NCI-H1417 (cell line): ENCODE measurements around the gene SPINK2.

Experiments
- DNase-seq, 3 experiments: peaks; one replicate each; lab custom pipeline; 2025; lab: John Stamatoyannopoulos, UW

The SPINK2 gene, protein sequence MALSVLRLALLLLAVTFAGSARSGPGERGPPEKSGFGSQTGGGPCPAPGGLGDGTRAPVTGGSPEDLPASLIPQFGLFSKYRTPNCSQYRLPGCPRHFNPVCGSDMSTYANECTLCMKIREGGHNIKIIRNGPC

DNA sequence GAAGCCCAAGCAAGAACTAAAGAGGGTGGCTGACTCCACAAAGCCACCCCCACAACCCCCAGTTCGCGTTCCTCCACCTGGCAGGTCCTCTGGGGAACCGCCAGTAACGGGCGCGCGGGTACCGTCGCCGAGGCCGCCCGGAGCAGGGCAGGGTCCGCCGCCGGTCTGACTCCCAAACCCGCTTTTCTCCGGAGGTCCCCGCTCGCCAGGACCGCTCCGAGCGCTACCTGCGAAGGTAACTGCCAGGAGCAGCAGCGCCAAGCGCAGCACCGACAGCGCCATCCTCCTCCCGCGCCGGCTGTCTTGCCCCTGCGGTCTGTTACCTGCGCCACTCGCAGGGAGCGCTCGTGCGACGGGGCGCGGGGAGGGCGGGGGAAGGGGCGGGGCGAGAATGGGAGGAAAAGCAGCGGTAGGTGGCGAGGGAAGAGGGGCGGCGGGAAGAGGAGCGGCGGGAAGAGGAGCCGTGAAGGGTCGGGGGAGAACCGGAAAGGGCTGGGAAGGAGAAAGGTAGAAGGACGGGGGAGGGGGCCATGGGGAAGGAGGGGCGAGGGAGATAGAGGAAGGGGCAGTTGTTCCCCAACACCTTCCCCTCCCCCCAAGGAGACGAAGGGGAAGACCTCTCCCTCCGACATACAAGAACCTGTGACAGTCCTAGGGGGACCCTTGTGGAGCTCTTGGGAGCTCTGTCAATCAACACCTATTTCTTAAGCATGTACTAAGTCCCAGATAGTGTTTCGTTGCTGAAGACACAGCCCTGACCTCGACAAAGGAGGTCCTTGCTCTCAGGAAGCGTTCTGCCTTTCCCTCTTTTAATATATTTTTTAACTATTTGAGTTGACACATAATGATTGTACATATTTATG, at the start of gene SPINK2:
SPINK2 (minus strand) TSS at position 321 of the 863 bp plus-strand sequence; CDS start at position 282, 39 bp downstream.
- peak; percentile 46 to 71 (median 64) for DNase-seq

DNA sequence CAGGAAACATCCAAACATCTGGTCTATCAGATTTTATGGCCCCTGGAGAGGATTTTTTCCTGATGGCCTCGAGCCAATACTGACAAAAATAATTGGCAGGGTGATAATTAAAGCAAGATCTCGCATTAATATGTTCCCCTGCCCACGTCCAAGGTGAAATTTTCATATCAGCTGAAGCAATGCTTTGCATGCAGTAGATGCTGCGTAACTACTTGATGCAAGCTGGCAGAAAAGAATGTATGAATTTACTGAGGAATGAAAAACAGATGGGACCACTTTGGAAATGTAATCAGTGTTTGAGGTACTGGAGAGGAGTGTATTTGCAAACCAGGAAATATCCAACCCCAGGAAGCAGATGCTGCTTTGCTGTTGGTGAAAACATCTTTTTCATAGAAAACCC, 49.4 kb upstream of the SPINK2 start:
- DNase-seq, result peak in 2 of 3 experiments; percentile 46 to 76

- no peak for DNase-seq
These were observed 42.1 kb upstream of the SPINK2 start for GRCh38 chr4:56863441-56864139.

DNA sequence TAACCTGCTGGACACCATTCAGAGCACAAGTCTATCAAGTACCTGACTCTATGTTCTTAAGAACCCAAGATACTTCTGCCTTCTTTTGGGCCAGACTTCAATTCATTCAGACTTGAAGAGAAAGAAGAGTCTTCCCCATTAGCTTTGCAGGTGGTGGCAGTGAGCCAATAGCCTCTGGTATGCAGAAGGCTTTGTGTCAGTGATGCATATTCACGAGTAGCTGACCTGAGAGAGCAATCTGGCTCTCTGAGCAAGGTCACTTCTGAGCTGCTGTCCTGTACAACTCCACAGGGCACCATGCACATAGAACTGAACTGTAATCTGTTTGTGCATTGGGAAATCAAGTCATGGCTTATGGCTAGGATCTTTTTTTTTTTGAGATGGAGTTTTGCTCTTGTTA, 39.9 kb upstream of the SPINK2 start:
- DNase-seq, result no peak

- DNase-seq, result no peak
These were observed 39.3 kb upstream of the SPINK2 start for GRCh38 chr4:56860781-56861180.

GRCh38 chr4:56859841-56860240, 38.3 kb upstream of the SPINK2 start:
- DNase-seq, result no peak

GRCh38 chr4:56857601-56858309, 36.3 kb upstream of the SPINK2 start:
- DNase-seq, result no peak

- DNase-seq, result no peak
These were observed 35.2 kb upstream of the SPINK2 start for GRCh38 chr4:56856656-56857055.

DNA sequence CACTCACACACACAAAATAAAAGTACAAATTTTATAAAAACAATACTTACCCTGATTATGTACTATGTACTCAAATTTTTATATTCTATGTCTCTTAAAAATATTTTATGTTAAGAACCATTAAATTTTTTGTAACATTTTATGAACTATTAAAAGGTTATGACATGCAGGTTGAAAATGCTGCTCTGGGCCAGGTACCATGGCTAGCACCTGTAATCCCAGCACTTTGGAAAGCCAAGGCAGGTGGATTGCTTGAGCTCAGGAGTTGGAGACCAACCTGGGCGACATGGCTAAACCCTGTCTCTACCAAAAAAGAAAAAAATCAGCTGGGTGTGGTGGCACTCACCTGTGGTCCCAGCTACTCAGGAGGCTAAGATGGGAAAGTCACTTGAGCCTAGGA, 29.4 kb upstream of the SPINK2 start:
- no peak for DNase-seq

- DNase-seq, result peak in 1 of 3 experiments; percentile 8
These were observed 23.5 kb upstream of the SPINK2 start for GRCh38 chr4:56844802-56845580.

DNA sequence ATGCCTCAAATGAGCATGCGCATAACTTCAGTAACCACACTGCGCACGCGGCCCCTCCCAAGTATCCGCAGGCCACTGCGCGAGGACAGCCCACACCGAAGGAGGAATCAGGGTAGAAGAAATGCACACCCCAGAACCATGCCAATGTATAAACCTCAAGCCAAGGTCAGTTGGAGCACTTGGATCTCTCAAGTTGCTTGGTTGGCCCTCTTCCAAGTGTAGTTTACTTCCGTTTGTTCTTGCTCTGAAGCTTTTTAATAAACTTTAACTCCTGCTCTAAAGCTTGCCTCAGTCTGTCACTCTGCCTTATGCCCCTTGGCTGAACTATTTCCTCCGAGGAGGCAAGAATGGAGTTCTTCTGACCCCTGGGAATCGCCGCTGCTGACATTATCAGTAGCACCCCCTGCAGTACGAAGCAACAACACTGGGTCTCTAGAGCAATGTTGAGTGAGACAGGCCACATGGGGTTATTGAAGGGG, 22.0 kb upstream of the SPINK2 start:
- no peak for DNase-seq

GRCh38 chr4:56840559-56840958, 19.1 kb upstream of the SPINK2 start:
- DNase-seq, result no peak

DNA sequence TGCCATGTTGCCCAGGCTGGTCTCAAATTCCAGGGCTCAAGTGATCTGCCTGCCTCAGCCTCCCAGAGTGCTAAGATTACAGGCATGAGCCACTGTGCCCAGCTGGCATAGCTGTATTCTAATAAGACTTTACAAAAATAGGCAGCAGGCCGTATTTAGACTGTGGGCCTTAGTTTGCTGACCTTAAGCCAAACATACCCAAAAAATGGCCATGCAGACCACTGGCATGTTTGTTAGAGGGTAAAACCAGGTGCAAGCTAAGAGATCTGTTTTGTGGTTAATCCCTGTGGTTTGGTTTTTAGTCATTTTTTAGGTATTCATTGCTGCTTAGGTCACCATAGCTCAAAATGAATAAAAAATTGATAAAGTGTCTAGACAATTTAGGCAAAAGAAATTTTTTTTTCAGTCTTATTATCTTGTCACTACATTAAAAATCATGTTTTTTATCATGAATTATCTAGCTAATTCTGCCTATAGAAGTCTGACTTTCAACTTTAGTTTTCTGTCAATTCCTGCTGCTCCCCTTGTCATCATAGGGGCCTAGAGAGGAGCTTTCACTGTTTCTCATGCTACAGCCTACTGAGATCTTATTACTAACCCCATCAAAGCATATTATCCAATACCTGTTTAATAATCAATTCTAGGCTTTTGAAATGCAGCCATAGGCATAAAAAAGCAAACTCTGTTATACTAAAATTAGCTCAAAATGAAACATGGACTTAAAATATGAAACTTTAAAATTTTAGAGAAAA, 7.5 kb upstream of the SPINK2 start:
- no peak for DNase-seq

GRCh38 chr4:56823933-56824600, 2.6 kb upstream of the SPINK2 start:
- no peak for DNase-seq

- DNase-seq, result no peak
These were observed 2.7 kb downstream of the SPINK2 start for GRCh38 chr4:56818797-56819196.

GRCh38 chr4:56817840-56818491, 3.5 kb downstream of the SPINK2 start:
- no peak for DNase-seq

DNA sequence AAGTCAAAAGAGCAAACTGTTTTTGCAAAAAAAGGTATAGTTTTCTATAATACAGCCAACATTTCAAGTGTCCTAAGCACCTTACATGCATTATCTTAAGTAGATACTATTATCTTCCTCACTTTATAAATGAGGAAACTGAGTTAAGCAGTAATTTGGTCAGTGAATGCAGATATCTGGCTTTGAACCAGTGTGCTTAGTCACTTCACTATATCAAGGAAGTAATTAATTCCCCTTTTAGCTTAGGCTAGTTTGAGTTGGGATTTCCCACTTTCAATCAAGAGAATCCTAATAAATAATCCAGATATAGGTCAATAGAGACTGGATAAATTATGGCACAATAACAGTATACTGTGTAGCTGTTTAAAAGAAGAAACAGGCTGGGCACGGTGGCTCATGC, 14.8 kb downstream of the SPINK2 start:
- DNase-seq, result no peak

DNA sequence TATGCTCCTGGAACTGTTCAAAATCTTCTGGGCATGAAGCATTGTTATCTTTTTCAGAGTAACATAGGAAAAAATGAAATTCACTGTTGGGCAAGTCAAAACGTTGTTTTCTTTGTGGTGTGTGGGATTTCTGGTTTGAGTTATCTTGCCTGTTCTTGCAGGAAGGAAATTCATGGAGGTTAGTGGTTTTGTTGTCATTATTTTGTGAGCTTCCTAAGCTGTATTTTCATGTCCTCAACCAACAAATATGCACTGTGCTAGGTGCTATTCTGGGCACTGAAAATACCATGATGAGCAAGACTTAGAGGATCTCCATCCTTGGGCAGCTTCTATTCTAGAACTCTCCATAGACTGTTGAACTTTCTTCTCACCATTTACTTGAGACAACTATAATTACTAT, 16.9 kb downstream of the SPINK2 start:
- no peak for DNase-seq

- peak in 1 of 3 experiments; percentile 21 for DNase-seq
These were observed 18.0 kb downstream of the SPINK2 start for GRCh38 chr4:56803471-56803870.
